SW480 (cell line): ENCODE results near the gene DNLZ.

Source experiments
- DNase-seq: peaks from one replicate; pipeline ENCODE4 v3.0.0-alpha.2; 2016; ENCODE audit warnings: low spot score

The DNLZ gene

GRCh38 chr9:136375096-136375495 is 11.6 kb upstream of the DNLZ start:
- DNase-seq: no peak

GRCh38 chr9:136374183-136374575 is 10.6 kb upstream of the DNLZ start:
- no peak for DNase-seq

- DNase-seq: no peak
These were observed 10.0 kb upstream of the DNLZ start, which contains the start of gene CARD9 for GRCh38 chr9:136373300-136374182. CARD9 (minus strand) TSS chr9:136373669; CDS start chr9:136372078, 1,591 bp downstream.

- peak; percentile 66 for DNase-seq
These were observed 9.2 kb upstream of the DNLZ start for GRCh38 chr9:136372561-136373299.

GRCh38 chr9:136372006-136372405 is 8.5 kb upstream of the DNLZ start:
- DNase-seq: no peak

- no peak for DNase-seq
These were observed 8.0 kb upstream of the DNLZ start for GRCh38 chr9:136371533-136371880.

GRCh38 chr9:136370687-136371532 is 7.4 kb upstream of the DNLZ start:
- DNase-seq: no peak

- DNase-seq: no peak
These were observed 6.5 kb upstream of the DNLZ start for GRCh38 chr9:136370037-136370436.

GRCh38 chr9:136368190-136368589 is 4.6 kb upstream of the DNLZ start:
- no peak for DNase-seq

GRCh38 chr9:136367296-136368145 is 4.0 kb upstream of the DNLZ start:
- DNase-seq: no peak

- DNase-seq: no peak
These were observed 3.3 kb upstream of the DNLZ start for GRCh38 chr9:136366826-136367225.

- no peak for DNase-seq
These were observed 2.3 kb upstream of the DNLZ start for GRCh38 chr9:136365775-136366222.

- no peak for DNase-seq
These were observed 1.6 kb upstream of the DNLZ start for GRCh38 chr9:136364942-136365774.

- DNase-seq: no peak
These were observed 605 bp upstream of the DNLZ start for GRCh38 chr9:136363949-136364748.

- DNase-seq: no peak
These were observed 1.1 kb downstream of the DNLZ start for GRCh38 chr9:136362450-136362784.

- no peak for DNase-seq
These were observed 1.6 kb downstream of the DNLZ start for GRCh38 chr9:136361754-136362449.

GRCh38 chr9:136361047-136361753 is 2.3 kb downstream of the DNLZ start:
- DNase-seq: no peak
